OCI-LY1 (cell line): ENCODE results near the gene CCDC93.

Experiments
- H2AFZ ChIP-seq: fragments of 200-600 bp; sonication (generic), shearing (Covaris generic); 2 replicates; pipeline ENCODE4 v1.6.0; 2014; ENCODE audit warnings: antibody characterized with exemption, mild to moderate bottlenecking, low read length
- H3F3A ChIP-seq: fragments of 200-600 bp; sonication (generic), shearing (Covaris generic); 2 replicates; pipeline ENCODE4 v1.6.0; 2014; ENCODE audit warnings: mild to moderate bottlenecking, antibody characterized with exemption, low read length, moderate library complexity; ENCODE audit not compliant: insufficient read depth
- H3K27ac ChIP-seq: fragments of 200-600 bp; sonication (generic); 2 replicates; pipeline ENCODE4 v1.5.1; 2014; ENCODE audit warnings: low read length, mixed run types, mild to moderate bottlenecking, low read depth; ENCODE audit not compliant: poor library complexity, severe bottlenecking
- H3K27me3 ChIP-seq: fragments of 200-600 bp; sonication (generic); 2 replicates; pipeline ENCODE4 v1.6.0; 2014; ENCODE audit warnings: antibody characterized with exemption, mild to moderate bottlenecking, low read length, moderate library complexity; ENCODE audit not compliant: insufficient read depth
- H3K36me3 ChIP-seq: fragments of 200-600 bp; sonication (generic); 2 replicates; pipeline ENCODE4 v1.6.1; 2014; ENCODE audit warnings: mild to moderate bottlenecking, antibody characterized with exemption, low read length, moderate library complexity, mixed read lengths; ENCODE audit not compliant: insufficient read depth
- H3K4me1 ChIP-seq: fragments of 200-600 bp; sonication (generic); 2 replicates; pipeline ENCODE4 v1.5.1; 2014; ENCODE audit warnings: mild to moderate bottlenecking, low read length, moderate library complexity; ENCODE audit not compliant: insufficient read depth, severe bottlenecking
- H3K4me2 ChIP-seq: fragments of 200-600 bp; sonication (generic), shearing (Covaris generic); 2 replicates; pipeline ENCODE4 v1.6.1; 2014; ENCODE audit warnings: low read length
- H3K4me3 ChIP-seq: fragments of 200-600 bp; sonication (generic); 2 replicates; pipeline ENCODE4 v1.5.1; 2014; ENCODE audit warnings: low read length, low read depth, mild to moderate bottlenecking, mixed read lengths; ENCODE audit not compliant: poor library complexity, severe bottlenecking
- H3K79me2 ChIP-seq: fragments of 200-600 bp; shearing (Covaris generic); 2 replicates; pipeline ENCODE4 v1.6.1; 2016; ENCODE audit warnings: mixed run types, low read length, mixed read lengths; ENCODE audit not compliant: insufficient read depth
- H3K9ac ChIP-seq: fragments of 200-600 bp; sonication (generic), shearing (Covaris generic); 2 replicates; pipeline ENCODE4 v1.6.1; 2014; ENCODE audit warnings: mild to moderate bottlenecking, low read length, mixed read lengths
- H3K9me2 ChIP-seq: fragments of 200-600 bp; sonication (generic), shearing (Covaris generic); 2 replicates; pipeline ENCODE4 v1.6.1; 2014; ENCODE audit warnings: low read depth, mild to moderate bottlenecking, low read length, mixed read lengths
- H3K9me3 ChIP-seq: fragments of 200-600 bp; shearing (Covaris generic); 2 replicates; pipeline ENCODE4 v1.6.1; 2014; ENCODE audit warnings: low read length, mixed read lengths
- H4K20me1 ChIP-seq: fragments of 200-600 bp; sonication (generic), shearing (Covaris generic); 2 replicates; pipeline ENCODE4 v1.6.0; 2016; ENCODE audit warnings: mild to moderate bottlenecking, low read length; ENCODE audit not compliant: insufficient read depth
- CTCF ChIP-seq: fragments of 200-600 bp; sonication (generic), shearing (Covaris generic); IDR thresholded peaks from 2 replicates; pipeline ENCODE4 v1.5.1; 2017; ENCODE audit warnings: mild to moderate bottlenecking, antibody characterized with exemption, low read length, moderate library complexity, mixed read lengths
- EZH2 ChIP-seq: fragments of 200-600 bp; sonication (generic), shearing (Covaris generic); IDR thresholded peaks from 2 replicates; pipeline ENCODE4 v1.8.0; 2017; ENCODE audit warnings: borderline replicate concordance, mixed run types, mild to moderate bottlenecking, antibody characterized with exemption, low read length, moderate library complexity, mixed read lengths

CCDC93 gene

DNA sequence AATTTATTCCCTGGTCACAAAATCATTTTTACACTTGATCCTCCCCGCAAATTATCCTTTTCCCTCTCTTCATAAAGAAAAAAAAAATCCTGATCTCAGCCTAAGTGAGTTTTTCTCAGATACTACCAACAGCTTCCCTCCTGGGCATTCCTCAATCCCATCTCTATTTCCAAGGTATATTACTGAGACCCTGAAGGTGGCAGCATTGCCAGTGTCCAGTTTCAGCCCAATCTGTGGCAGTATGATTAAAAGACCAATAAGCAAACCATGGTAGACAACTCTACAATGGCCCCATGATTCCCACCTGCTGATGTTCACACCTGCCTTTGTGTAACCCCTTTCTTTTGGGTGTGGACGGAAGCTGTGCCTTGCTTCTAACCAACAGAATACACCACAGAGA lies 45.1 kb downstream of the CCDC93 start:
- TF ChIP-seq CTCF (no peak), EZH2 (no peak)
- Histone ChIP-seq H3K4me1 (no peaks in the 10 kb centered on the region), H3K9me2 (no peaks in the 10 kb centered on the region), H3K4me3 (no peak overlapping the region), H3K4me2 (no peak overlapping the region), H3K27me3 (no peaks in the 10 kb centered on the region), H3K9ac (no peak overlapping the region), H3K9me3 (no peaks in the 10 kb centered on the region), H3K79me2 (no peaks in the 10 kb centered on the region), H2AFZ (no peak overlapping the region), H3F3A (no peaks in the 10 kb centered on the region), H3K27ac (no peak overlapping the region), H4K20me1 (no peaks in the 10 kb centered on the region), H3K36me3 (peaks cover 51% of the 10 kb centered on the region)

GRCh38 chr2:117967977-117968718 lies 45.7 kb downstream of the CCDC93 start:
- H3K27me3 ChIP-seq = no peaks in the 10 kb centered on the region
- H4K20me1 ChIP-seq = no peaks in the 10 kb centered on the region
- no peaks in the 10 kb centered on the region for H3F3A ChIP-seq
- H3K4me1 ChIP-seq = no peaks in the 10 kb centered on the region
- no peaks in the 10 kb centered on the region for H3K79me2 ChIP-seq
- H3K9me3 ChIP-seq = no peaks in the 10 kb centered on the region
- no peak overlapping the region for H3K27ac ChIP-seq
- H3K4me2 ChIP-seq = no peak overlapping the region
- no peak for TF ChIP-seq EZH2
- TF ChIP-seq CTCF = no peak
- no peak overlapping the region for H3K4me3 ChIP-seq
- H3K9ac ChIP-seq = no peak overlapping the region
- H2AFZ ChIP-seq = no peak overlapping the region
- no peaks in the 10 kb centered on the region for H3K9me2 ChIP-seq
- peaks cover 51% of the 10 kb centered on the region for H3K36me3 ChIP-seq

- H3K4me2 ChIP-seq = no peak overlapping the region
- H3K27ac ChIP-seq = no peak overlapping the region
- no peak overlapping the region for H3K4me3 ChIP-seq
- H3K36me3 ChIP-seq = peaks cover 40% of the 10 kb centered on the region; the same call in 1 of the 2 replicates
- H4K20me1 ChIP-seq = no peaks in the 10 kb centered on the region
- H3K9me3 ChIP-seq = no peaks in the 10 kb centered on the region
- H2AFZ ChIP-seq = no peak overlapping the region
- H3F3A ChIP-seq = no peaks in the 10 kb centered on the region
- TF ChIP-seq CTCF (no peak), EZH2 (no peak)
- no peaks in the 10 kb centered on the region for H3K4me1 ChIP-seq
- H3K9ac ChIP-seq = no peak overlapping the region
- H3K9me2 ChIP-seq = no peaks in the 10 kb centered on the region
- no peaks in the 10 kb centered on the region for H3K27me3 ChIP-seq
- H3K79me2 ChIP-seq = no peaks in the 10 kb centered on the region
Observed at GRCh38 chr2:117963446-117963845, 50.4 kb downstream of the CCDC93 start.
